NT2/D1 (cell line): ENCODE data around the gene EMID1.

Source experiments
- DNase-seq: peaks from one replicate; pipeline ENCODE4 v3.0.0-alpha.2; 2011; ENCODE audit warnings: low read depth, low spot score
- H3K27me3 ChIP-seq: 2 replicates; pipeline ENCODE4 v1.6.0; 2011; ENCODE audit warnings: mild to moderate bottlenecking; ENCODE audit not compliant: insufficient read length, insufficient read depth
- H3K36me3 ChIP-seq: 2 replicates; pipeline ENCODE4 v1.6.1; 2011; ENCODE audit warnings: mild to moderate bottlenecking, low read length, mixed read lengths; ENCODE audit not compliant: insufficient read depth, insufficient read length
- H3K4me1 ChIP-seq: 2 replicates; pipeline ENCODE4 v1.5.1; 2011; ENCODE audit not compliant: insufficient read depth, insufficient read length
- H3K4me3 ChIP-seq: 2 replicates; pipeline ENCODE4 v1.5.1; 2011; ENCODE audit warnings: low read depth; ENCODE audit not compliant: insufficient read length
- H3K9ac ChIP-seq: 2 replicates; pipeline ENCODE4 v1.6.0; 2011; ENCODE audit warnings: low read depth; ENCODE audit not compliant: insufficient read length
- H3K9me3 ChIP-seq: 2 replicates; pipeline ENCODE4 v1.5.1; 2011; ENCODE audit warnings: mild to moderate bottlenecking, low read length; ENCODE audit not compliant: insufficient read depth
- SUZ12 ChIP-seq: IDR thresholded peaks from 2 replicates; pipeline ENCODE4 v1.6.1; 2011; ENCODE audit not compliant: insufficient read length, insufficient read depth; ENCODE audit errors: extremely low read depth
- YY1 ChIP-seq: IDR thresholded peaks from 2 replicates; pipeline ENCODE4 v1.6.1; 2011; ENCODE audit not compliant: insufficient read length, insufficient read depth
- ZNF274 ChIP-seq: IDR thresholded peaks from 2 replicates; pipeline ENCODE4 v1.6.1; 2011; ENCODE audit warnings: mild to moderate bottlenecking, low read depth, low read length

The EMID1 gene

DNA sequence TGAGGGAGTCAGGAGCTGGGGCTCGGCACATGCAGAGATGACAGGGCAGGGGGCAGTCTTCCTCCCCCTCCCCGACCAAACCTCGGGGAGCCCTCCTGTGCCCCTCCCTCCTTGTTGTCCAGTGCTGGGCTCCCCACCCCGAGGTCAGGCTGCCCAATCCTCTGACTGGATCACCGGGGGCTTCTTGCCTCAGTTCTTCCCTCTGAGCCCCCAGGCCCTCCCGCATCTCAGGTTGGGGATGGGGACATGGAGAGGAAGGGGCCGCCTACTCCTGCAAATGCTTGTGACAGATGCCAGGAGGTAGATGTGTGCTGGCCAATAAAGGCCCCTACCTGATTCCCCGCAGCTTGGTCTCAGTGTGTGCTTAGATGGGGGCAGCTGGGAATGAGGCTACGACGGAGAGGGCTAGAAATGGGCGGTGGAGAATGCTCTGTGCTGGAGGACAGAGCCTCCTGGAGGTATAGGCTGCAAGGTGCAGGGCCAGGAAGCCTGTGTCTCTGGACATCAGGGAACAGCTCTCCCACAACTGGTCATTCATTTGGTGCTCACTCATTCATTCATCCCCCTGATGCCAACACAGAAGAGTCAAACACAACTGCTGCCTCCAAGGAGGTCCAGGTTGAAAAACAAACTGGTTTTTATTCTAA, 53.7 kb downstream of the EMID1 start:
- Histone ChIP-seq H3K4me3 (no peak overlapping the region), H3K36me3 (peaks cover 40% of the 10 kb centered on the region), H3K4me1 (peaks cover 17% of the 10 kb centered on the region), H3K9me3 (no peaks in the 10 kb centered on the region), H3K9ac (no peak overlapping the region), H3K27me3 (no peaks in the 10 kb centered on the region)
- no peak for DNase-seq
- TF ChIP-seq SUZ12 = no peak
- TF ChIP-seq YY1 = no peak
- TF ChIP-seq ZNF274 = no peak

DNA sequence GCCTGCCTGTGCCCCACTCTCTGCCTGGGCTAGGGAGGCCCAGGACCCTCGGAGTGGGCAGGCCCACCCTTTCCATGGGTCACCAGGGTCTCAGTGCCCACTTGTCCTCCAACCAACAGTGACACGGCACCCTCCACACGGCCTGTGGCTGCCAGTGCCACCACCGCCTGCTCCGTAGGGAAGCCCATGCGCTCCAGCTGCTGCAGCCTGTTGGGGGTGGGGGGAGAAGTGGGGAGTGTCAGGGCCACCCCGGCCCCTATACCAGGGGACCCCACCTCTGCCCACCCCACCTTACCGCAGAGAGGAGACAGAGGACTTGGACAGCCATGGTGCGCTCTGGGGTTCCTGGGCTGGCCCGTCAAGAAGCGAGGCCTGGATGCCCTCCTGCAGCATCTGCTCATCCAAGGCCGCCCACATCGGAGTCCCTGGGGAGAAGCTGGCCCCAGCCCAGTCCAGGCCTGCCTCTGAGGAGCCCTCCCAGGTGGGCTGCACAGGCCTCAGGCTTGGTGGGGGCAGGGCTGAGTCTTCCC, 54.4 kb downstream of the EMID1 start:
- DNase-seq = no peak
- Histone ChIP-seq H3K4me1 (peaks cover 17% of the 10 kb centered on the region), H3K9me3 (no peaks in the 10 kb centered on the region), H3K27me3 (no peaks in the 10 kb centered on the region), H3K9ac (no peak overlapping the region), H3K4me3 (no peak overlapping the region), H3K36me3 (peaks cover 43% of the 10 kb centered on the region)
- TF ChIP-seq YY1 (no peak), SUZ12 (no peak), ZNF274 (no peak)

DNA sequence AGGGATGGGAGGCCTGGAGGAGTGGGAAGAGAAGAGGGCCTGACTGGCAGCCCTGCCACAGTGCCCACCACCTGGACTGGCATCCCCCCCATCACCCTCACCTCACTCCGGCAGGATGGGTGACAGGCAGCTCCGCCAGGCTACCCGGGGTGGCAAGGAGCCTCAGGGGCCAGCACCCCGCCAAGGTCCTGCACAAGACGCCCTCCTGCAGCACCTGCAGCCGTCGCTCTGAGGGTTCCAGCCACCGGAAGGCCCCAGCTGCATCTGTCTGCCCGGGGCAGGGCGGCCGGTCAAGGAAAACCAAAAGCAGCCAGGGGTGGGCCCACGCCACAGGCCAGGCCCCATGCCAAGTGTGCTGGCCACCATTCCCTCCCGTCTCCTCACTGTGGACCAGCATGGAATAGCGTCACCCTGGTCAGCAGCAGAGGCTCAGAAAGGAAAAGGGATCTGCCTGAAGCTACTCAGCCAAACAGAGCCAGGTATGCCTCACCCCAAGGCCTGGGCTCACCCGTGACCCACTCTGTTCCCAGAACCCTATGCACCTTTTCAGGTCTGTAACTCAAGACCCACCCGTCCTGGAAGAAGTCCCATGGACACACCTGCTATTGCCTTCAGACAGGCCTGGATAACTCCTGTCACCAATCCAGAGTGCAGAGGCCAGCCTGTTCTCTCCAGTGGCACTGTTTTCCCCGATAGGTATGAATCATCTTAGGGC, 55.1 kb downstream of the EMID1 start:
- H3K27me3 ChIP-seq = no peaks in the 10 kb centered on the region
- peaks cover 50% of the 10 kb centered on the region for H3K36me3 ChIP-seq
- no peak overlapping the region for H3K4me3 ChIP-seq
- no peak for DNase-seq
- no peak for TF ChIP-seq ZNF274
- no peak for TF ChIP-seq YY1
- TF ChIP-seq SUZ12 = no peak
- peaks cover 17% of the 10 kb centered on the region for H3K4me1 ChIP-seq
- no peaks in the 10 kb centered on the region for H3K9me3 ChIP-seq
- no peak overlapping the region for H3K9ac ChIP-seq

DNA sequence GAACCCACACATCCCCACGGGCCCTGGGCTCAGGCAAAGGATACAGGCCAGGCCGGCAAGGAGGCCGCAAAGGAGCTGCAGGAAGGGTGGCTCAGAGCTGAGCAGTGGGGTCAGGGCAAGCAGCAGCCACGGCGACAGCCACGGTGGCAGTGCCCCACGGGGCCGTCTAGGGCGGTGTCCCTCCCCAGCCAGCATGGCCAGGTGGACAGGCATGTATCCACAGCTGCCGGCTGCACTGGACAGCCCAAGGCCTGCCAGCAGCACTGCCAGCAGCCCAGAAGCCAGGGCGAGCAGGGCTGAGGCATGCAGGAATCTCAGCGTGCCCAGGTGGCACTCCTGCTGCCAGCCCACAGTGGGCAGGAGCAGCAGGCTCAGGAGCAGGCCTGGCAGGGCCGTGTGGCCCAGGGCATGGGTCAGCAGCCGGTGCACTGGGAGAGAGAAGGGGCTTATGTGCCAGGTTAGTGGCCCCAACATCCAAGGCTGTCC, 58.1 kb downstream of the EMID1 start:
- Histone ChIP-seq H3K36me3 (peaks cover 60% of the 10 kb centered on the region), H3K4me1 (peaks cover 25% of the 10 kb centered on the region)

DNA sequence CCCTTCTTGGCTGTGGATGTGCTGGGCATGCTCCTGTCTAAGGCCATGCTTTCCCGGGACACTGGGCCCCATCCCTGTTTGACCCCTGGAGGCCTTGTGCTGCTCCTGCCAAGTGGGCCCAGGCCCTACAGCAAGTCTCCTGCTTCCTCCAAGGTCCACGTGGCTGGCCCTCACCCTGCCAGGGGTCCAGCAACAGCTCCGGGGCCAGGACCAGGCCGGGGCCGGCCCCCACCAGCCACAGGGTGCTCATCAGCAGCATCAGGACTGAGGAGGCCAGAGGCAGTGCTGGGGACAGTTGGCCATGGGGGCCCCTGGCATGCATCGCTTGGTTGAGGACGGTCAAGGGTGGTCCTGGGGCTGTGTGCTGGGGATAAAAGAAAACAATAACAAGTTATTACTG, 59.6 kb downstream of the EMID1 start:
- Histone ChIP-seq H3K9ac (no peak overlapping the region), H3K36me3 (peaks cover 61% of the 10 kb centered on the region), H3K4me3 (no peak overlapping the region), H3K27me3 (no peaks in the 10 kb centered on the region), H3K4me1 (peaks cover 18% of the 10 kb centered on the region), H3K9me3 (no peaks in the 10 kb centered on the region)
- TF ChIP-seq YY1 (no peak), SUZ12 (no peak), ZNF274 (no peak)
- no peak for DNase-seq

More for the DNA sequence above, 58.1 kb downstream of the EMID1 start:
- Histone ChIP-seq H3K4me3 (no peak overlapping the region), H3K27me3 (no peaks in the 10 kb centered on the region), H3K9me3 (no peaks in the 10 kb centered on the region), H3K9ac (no peak overlapping the region)
- TF ChIP-seq YY1 (no peak), ZNF274 (no peak), SUZ12 (no peak)
- no peak for DNase-seq

DNA sequence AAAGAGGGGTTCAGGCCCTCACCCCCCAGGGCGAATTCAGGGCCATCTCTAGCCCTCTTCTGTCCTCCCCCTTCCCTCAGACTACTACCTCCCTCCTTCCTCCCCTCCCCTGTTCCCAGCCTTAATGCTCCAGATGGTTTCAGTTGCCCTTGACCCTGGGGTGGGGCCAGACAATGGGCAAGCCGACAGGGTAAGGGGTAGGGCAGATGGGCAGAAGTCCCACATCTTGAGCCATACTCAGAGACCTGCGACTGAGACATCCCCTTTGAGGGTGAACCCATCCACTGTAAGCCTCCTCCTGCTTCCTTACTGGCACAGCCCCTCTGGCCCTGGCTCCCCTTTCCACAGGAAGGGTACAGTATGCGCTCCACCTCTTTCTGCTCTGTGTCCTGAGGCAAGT, 60.2 kb downstream of the EMID1 start:
- DNase-seq = no peak
- Histone ChIP-seq H3K27me3 (no peaks in the 10 kb centered on the region), H3K4me3 (no peak overlapping the region), H3K4me1 (peaks cover 16% of the 10 kb centered on the region), H3K9ac (no peak overlapping the region), H3K9me3 (no peaks in the 10 kb centered on the region), H3K36me3 (peaks cover 60% of the 10 kb centered on the region)
- TF ChIP-seq ZNF274 (no peak), YY1 (no peak), SUZ12 (no peak)

DNA sequence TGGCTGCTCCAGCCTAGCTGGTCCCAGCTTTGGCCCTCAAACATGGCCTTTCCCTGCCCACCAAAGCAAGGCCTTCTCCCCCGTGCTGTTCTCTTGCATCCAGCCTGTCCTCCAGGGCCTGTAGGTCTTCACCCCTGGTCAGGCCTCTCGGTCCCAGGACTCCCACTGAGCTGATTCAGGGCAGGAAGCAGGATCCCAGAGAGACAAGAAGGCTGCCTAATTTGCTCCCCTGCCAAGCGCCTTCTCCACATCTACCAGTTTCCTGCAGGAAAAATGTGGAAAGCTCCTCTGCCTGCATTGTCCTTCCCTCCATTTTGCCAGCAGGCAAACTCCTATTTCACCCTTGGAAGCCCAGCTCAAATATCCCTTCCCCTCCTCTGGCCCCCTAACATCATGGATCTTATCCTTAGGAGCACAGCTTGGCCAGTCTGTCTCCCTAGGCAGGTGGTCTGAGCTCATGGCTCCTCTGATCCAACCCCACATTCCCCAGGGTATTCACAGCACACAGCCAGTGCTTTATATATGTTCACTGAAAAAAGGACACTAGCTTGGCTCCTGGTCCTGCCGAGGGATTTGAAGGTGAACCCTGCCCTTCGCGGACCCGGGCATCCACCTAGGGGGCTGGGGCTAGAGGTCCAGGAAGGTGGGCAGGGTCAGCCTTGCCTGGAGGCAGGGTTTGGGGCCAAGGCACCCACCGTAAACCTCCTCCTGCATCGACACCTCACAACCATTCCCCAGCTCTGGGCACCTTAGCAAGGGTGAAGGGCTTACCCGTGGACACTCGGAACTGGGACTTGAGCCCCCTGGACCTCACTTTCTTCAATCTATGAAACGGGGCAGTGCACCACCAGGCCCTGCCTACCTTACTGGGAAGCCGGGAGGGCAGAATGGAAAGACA, 61.1 kb downstream of the EMID1 start:
- Histone ChIP-seq H3K4me3 (peak overlapping the region; percentile 90), H3K36me3 (peaks cover 65% of the 10 kb centered on the region), H3K9ac (peak overlapping the region; percentile 98), H3K9me3 (no peaks in the 10 kb centered on the region), H3K27me3 (no peaks in the 10 kb centered on the region), H3K4me1 (peaks cover 16% of the 10 kb centered on the region)
- TF ChIP-seq YY1 (no peak), SUZ12 (no peak), ZNF274 (no peak)
- DNase-seq = no peak
